Lower leg skin (tissue), 3 donors: ENCODE data around the gene ITPRIPL1.

Experiments
- CTCF ChIP-seq, 3 donors: fragments of 450-650 bp; IDR thresholded peaks; one replicate each; pipeline ENCODE4 v1.5.1; 2016; ENCODE audit warnings: antibody characterized with exemption in 3 of 3, mild to moderate bottlenecking in 3 of 3, moderate library complexity in 2 of 3
- POLR2A ChIP-seq, 2 donors: fragments of 450-650 bp; IDR thresholded peaks; one replicate each; pipeline ENCODE4 v1.6.1; 2016 to 2017; ENCODE audit warnings: antibody characterized with exemption in 2 of 2, mild to moderate bottlenecking in 1 of 2, moderate library complexity in 1 of 2

- TF ChIP-seq CTCF (IDR thresholded peaks at IDR 0.05), result no peak
- TF ChIP-seq POLR2A (IDR thresholded peaks at IDR 0.05), result no peak
Measured at GRCh38 chr2:96315400-96316071, 9.6 kb upstream of the ITPRIPL1 start.
